CD4-positive, CD25-positive, alpha-beta regulatory T cell (primary cell): ENCODE measurements around the gene C10orf90. TPM values are rescaled to one million over a fixed set of nuclear protein-coding genes. Genes with fewer than 3 reads are reported as not detected.
"Not testable (repeated sequence)": the region's sequence is repeated elsewhere in the genome, so short reads cannot be mapped to it uniquely, and the experiment has no call there.

ENCODE experiments used
- ATAC-seq, 2 donors: fragments of 150-1000 bp; cut with Tn5 transposase; one replicate each; pipeline ENCODE4 v1.10.0; 2021; ENCODE audit warnings: low read depth in 2 of 2, moderate number of reproducible peaks in 2 of 2, moderate library complexity in 1 of 2
- DNase-seq, 3 donors: peaks; one replicate each; pipeline versions ENCODE4 v3.0.0 to v3.0.0-alpha.2; 2012 to 2022; ENCODE audit warnings: mixed read lengths in 1 of 3
- H3K27ac ChIP-seq: one replicate; pipeline ENCODE4 v1.7.0; 2013; ENCODE audit warnings: mild to moderate bottlenecking, low read length; ENCODE audit not compliant: insufficient read depth, poor library complexity, severe bottlenecking
- H3K27me3 ChIP-seq: one replicate; pipeline ENCODE4 v1.7.0; 2013; ENCODE audit warnings: low read length; ENCODE audit not compliant: control insufficient read depth, insufficient read depth
- H3K36me3 ChIP-seq: one replicate; pipeline ENCODE4 v1.7.0; 2013; ENCODE audit warnings: mild to moderate bottlenecking, low read length, moderate library complexity; ENCODE audit not compliant: control insufficient read depth, insufficient read depth
- H3K4me1 ChIP-seq: 2 replicates; pipeline ENCODE4 v1.7.0; 2013; ENCODE audit warnings: mild to moderate bottlenecking, low read length; ENCODE audit not compliant: insufficient read depth, control insufficient read depth, poor library complexity, severe bottlenecking
- H3K4me3 ChIP-seq: one replicate; pipeline ENCODE4 v1.7.0; 2013; ENCODE audit warnings: low read depth, mild to moderate bottlenecking, low read length, moderate library complexity
- H3K9me3 ChIP-seq, 2 experiments: 1 replicate in 1 of 2; 2 replicates in 1 of 2; pipeline ENCODE4 v1.7.0; 2013; ENCODE audit warnings: low read length in 2 of 2, mild to moderate bottlenecking in 1 of 2, moderate library complexity in 1 of 2; ENCODE audit not compliant: control insufficient read depth in 2 of 2
- H3K27ac Mint-ChIP-seq, 3 donors: one replicate each; pipeline ENCODE4 v1.8.0; 2020 to 2022; ENCODE audit warnings: mild to moderate bottlenecking in 3 of 3, mixed read lengths in 3 of 3, moderate library complexity in 2 of 3
- H3K27me3 Mint-ChIP-seq: one replicate; pipeline ENCODE4 v1.8.0; 2022; ENCODE audit warnings: mild to moderate bottlenecking, mixed read lengths
- H3K36me3 Mint-ChIP-seq: one replicate; pipeline ENCODE4 v1.8.0; 2020; ENCODE audit warnings: mixed read lengths
- H3K4me1 Mint-ChIP-seq, 4 donors: one replicate each; pipeline ENCODE4 v1.8.0; 2020 to 2022; ENCODE audit warnings: mixed read lengths in 4 of 4, mild to moderate bottlenecking in 1 of 4
- H3K4me3 Mint-ChIP-seq, 4 donors: one replicate each; pipeline ENCODE4 v1.8.0; 2020 to 2022; ENCODE audit warnings: mild to moderate bottlenecking in 4 of 4, mixed read lengths in 4 of 4, moderate library complexity in 3 of 4
- H3K9me3 Mint-ChIP-seq, 7 donors: one replicate each; pipeline ENCODE4 v1.8.0; 2020 to 2022; ENCODE audit warnings: mixed read lengths in 7 of 7, mild to moderate bottlenecking in 3 of 7, moderate library complexity in 2 of 7
- polyA plus RNA-seq, 4 donors: library from polyadenylated mRNA; unstranded; fragments of 300-500 nt; fragmentation: Illumina TruSeq; gene quantifications; one replicate each; pipeline ENCODE4 v1.2.3, GENCODE V29; 2021
- total RNA-seq: library from RNA; stranded (reverse); gene quantifications from one replicate; pipeline ENCODE4 v1.2.3, GENCODE V29; 2022

The C10orf90 gene
- total and polyA plus RNA-seq, 5 donors from 2014 or later: not detected

DNA sequence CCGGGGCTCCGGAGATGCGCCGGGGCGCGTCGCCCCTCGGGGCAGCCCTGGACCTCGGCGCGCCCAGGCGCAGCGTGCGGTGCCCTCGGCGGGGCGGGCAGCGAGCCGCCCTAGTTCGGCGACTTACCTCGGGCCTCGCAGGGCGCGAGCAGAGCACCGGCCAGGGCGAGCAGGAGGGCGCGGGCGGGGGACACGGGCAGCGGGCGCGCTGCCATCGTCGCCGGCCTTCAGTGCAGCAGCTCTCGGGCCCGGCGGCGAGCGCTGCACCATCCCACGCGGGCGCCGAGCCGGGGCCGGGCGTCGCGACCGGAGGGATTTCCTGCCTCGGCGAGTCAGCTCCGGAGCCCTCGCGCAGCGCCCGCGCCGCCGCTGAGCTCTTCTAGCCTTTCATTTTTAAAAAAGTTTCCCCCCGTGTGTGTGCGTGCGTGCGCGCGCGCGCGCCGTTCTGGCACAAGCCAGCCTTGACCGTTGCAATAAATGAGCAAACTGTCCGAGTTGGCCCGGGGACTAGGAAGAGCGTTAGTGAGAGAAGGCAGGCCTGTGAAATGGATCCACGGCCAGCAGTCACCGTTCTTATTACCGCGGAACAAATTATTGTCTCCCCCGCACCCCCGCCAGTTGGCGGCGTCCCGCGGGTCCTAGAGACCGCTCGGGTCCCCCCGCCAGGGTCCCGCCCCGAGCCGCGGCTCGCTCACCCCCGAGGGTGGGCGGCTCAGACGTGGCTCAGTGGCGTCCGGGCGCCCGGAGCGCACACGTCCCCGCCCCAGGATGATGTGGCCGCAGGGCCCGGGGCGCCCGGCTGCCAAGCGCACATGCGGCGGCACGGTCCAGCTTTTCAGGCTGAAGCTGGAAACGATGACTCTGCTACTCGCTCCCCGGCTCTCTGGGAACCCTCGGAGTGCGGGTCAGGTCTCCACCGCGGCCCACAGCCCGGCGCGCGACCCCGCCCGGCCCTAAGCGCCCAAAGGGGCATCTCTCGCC lies 282.3 kb downstream of the C10orf90 start, which contains the start of gene ADAM12:
Gene ADAM12 (minus strand): TSS at position 547 of the 981 bp plus-strand sequence. CDS start 332 bp downstream, at position 215.
- H3K9me3 ChIP-seq: no peaks in the 10 kb centered on the region
- no peak within 1 kb of the TSS for H3K27ac ChIP-seq
- ATAC-seq (peak; percentile 29 to 46), DNase-seq (peak in 2 of 3 donors; percentile 5 to 22)
- H3K4me3 Mint-ChIP-seq: peak within 1 kb of the TSS; percentile 81 to 93 (median 86)
- H3K4me1 Mint-ChIP-seq: peaks cover 3 to 12% (median 8%) of the 10 kb centered on the region in 4 donors
- no peaks in the 10 kb centered on the region for H3K36me3 Mint-ChIP-seq
- peaks cover 0 to 16% (median 0%) of the 10 kb centered on the region in 7 donors for H3K9me3 Mint-ChIP-seq
- H3K27ac Mint-ChIP-seq: peak within 1 kb of the TSS in 2 of 3 donors; percentile 45 to 56
- no peaks in the 10 kb centered on the region for H3K36me3 ChIP-seq
- peak within 1 kb of the TSS; percentile 61 for H3K4me3 ChIP-seq
- peaks cover 50% of the 10 kb centered on the region for H3K27me3 Mint-ChIP-seq
- peaks cover 12% of the 10 kb centered on the region for H3K4me1 ChIP-seq
- H3K27me3 ChIP-seq: peaks cover 4% of the 10 kb centered on the region

DNA sequence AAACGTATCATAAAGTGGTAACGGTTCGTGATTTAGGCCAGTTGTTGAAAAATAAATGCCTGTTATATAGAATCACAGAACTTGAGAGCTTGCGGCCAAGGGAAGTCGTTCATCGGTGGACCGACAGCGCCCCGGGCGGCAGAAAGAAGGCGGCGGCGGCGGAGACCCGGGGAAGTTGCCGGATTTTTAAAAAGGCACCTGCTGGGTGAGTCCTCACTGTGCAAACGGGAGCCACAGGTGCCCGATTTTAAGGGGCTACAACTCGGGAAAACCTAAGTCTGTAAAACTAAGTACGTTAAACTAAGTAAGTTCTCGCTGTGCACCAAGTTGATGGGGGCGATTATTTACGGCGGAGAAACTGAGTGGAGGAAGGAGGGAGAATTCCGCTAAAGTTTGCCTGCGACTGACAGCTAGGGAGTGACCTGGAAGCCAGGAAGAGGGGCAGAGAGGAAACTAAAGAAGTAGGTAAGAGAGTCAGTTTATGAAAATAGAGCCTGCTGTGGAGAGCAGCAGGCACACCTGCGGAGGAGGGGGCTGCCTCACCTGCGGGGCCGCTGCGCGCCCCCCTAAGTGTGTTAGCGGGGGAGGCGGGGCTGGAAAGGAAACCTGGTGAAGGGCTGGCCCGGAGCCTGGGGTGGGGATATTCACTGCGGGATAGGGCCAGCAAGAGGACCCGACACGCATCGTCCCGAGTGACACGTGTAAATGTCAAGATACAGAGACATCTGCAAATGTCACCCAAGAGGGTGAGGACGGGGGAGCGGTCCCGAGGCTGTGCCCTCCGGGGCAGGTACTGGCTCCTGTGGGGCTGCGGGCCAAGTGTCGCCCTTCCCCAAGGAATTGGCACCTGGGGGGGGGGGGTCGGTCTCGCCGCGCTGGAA lies 283.2 kb downstream of the C10orf90 start:
- Mint-ChIP-seq H3K27ac (peak overlapping the region in 2 of 3 donors; percentile 26 to 45), H3K27me3 (peaks cover 50% of the 10 kb centered on the region), H3K4me3 (peak overlapping the region; percentile 81 to 91 (median 86)), H3K4me1 (peaks cover 3 to 12% (median 8%) of the 10 kb centered on the region in 4 donors), H3K36me3 (no peaks in the 10 kb centered on the region), H3K9me3 (peaks cover 0 to 14% (median 1%) of the 10 kb centered on the region in 7 donors)
- Histone ChIP-seq H3K36me3 (no peaks in the 10 kb centered on the region), H3K4me1 (peaks cover 12% of the 10 kb centered on the region), H3K4me3 (peak overlapping the region; percentile 61), H3K27me3 (peaks cover 4% of the 10 kb centered on the region), H3K27ac (no peak overlapping the region), H3K9me3 (no peaks in the 10 kb centered on the region)
- DNase-seq: peak in 2 of 3 donors; percentile 26 to 52
- ATAC-seq: peak; percentile 54 to 56

DNA sequence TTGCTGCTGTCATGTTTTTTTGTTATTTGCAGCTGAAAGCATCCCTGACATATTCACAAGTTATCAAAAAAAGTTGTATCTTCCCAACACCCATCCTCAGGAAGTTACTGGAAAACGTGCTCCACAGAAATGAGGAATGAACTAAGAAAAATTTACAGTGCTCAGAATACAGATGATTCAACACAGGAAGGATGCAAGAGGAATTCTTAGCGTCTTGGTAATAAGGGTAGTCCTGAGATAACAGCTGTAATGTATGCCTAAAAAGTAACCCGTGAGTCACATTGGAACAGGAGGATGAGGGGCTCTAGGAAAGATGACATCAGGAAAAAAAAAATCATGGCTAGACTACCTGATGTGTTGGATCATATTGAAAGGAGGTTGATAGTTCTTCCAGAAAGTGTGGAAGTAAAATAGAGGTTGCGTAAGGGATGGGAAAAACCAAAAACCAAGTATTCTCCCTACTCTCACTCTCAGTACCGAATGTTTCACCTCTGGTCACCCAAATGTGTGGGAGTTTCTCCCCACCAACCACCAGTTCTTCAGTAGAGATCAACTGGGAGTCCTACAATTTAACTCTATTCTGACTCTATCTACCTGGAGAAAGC lies 286.1 kb downstream of the C10orf90 start:
- no peak overlapping the region for H3K4me3 ChIP-seq
- H3K4me3 Mint-ChIP-seq: no peak overlapping the region
- peak overlapping the region in 1 of 3 donors; percentile 49 for H3K27ac Mint-ChIP-seq
- H3K36me3 Mint-ChIP-seq: no peaks in the 10 kb centered on the region
- no peak for DNase-seq
- no peaks in the 10 kb centered on the region for H3K9me3 ChIP-seq
- peaks cover 0 to 11% (median 6%) of the 10 kb centered on the region in 4 donors for H3K4me1 Mint-ChIP-seq
- ATAC-seq: no peak
- peaks cover 1% of the 10 kb centered on the region for H3K27me3 ChIP-seq
- H3K27ac ChIP-seq: no peak overlapping the region
- peaks cover 40% of the 10 kb centered on the region for H3K27me3 Mint-ChIP-seq
- no peaks in the 10 kb centered on the region for H3K36me3 ChIP-seq
- H3K9me3 Mint-ChIP-seq: peaks cover 0 to 6% (median 2%) of the 10 kb centered on the region in 7 donors
- peaks cover 12% of the 10 kb centered on the region for H3K4me1 ChIP-seq

DNA sequence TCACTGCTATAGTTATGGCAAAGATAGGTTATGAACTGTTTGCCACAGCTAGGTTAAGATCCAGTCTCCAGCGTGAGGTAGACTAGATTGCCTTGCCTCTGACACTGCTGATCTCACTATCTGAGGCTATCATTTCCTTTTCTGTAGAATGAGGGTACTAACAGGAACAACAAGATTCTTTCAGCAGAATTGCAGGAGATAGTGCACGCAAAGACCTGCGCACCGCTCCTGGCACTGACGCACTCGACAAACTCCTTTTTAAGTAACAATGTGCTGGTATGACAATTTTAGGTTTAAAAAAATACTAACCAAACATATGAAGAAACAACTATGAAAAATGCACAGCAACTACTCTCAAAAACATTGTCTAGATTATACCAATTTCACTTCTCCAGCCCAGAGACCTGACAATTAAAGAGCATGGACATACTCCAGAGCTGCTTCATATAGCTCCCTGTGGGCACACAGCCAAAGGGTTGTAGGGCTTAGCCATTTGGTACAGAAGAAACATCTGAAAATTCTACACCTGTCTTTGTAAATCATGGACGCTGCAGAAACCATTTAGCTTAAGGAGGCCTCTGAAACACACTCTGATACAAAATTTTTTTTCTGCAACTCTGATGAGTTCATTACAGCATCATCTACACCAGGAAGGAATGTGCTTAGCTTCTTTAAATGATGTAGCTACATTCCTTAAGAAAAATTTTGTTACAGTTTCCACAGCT lies 290.0 kb downstream of the C10orf90 start:
- Mint-ChIP-seq H3K9me3 (peaks cover 0 to 6% (median 1%) of the 10 kb centered on the region in 7 donors), H3K36me3 (no peaks in the 10 kb centered on the region), H3K4me1 (peaks cover 0 to 3% (median 0%) of the 10 kb centered on the region in 4 donors), H3K4me3 (no peak overlapping the region), H3K27ac (no peak overlapping the region), H3K27me3 (peaks cover 9% of the 10 kb centered on the region)
- H3K9me3 ChIP-seq: no peaks in the 10 kb centered on the region
- no peak overlapping the region for H3K4me3 ChIP-seq
- H3K36me3 ChIP-seq: no peaks in the 10 kb centered on the region
- ATAC-seq: no peak
- no peaks in the 10 kb centered on the region for H3K27me3 ChIP-seq
- DNase-seq: no peak
- H3K27ac ChIP-seq: no peak overlapping the region
- H3K4me1 ChIP-seq: no peaks in the 10 kb centered on the region

DNA sequence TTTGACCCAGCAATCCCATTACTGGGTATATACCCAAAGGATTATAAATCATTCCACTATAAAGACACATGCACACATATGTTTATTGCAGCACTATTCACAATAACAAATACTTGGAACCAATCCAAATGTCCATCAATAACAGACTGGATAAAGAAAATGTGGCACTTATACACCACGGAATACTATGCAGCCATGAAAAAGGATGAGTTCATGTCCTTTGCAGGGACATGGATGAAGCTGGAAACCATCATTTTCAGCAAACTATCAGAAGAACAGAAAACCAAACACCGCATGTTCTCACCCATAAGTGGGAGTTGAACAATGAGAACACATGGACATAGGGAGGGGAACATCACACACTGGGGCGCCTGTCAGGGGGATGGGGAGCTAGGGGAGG lies 291.3 kb downstream of the C10orf90 start:
- not testable (repeated sequence) for H3K4me1 Mint-ChIP-seq, H3K27ac ChIP-seq, H3K36me3 Mint-ChIP-seq, H3K4me3 Mint-ChIP-seq, H3K9me3 Mint-ChIP-seq, ATAC-seq, H3K36me3 ChIP-seq, H3K9me3 ChIP-seq, H3K27ac Mint-ChIP-seq, H3K4me1 ChIP-seq, H3K4me3 ChIP-seq, H3K27me3 Mint-ChIP-seq, DNase-seq, H3K27me3 ChIP-seq

DNA sequence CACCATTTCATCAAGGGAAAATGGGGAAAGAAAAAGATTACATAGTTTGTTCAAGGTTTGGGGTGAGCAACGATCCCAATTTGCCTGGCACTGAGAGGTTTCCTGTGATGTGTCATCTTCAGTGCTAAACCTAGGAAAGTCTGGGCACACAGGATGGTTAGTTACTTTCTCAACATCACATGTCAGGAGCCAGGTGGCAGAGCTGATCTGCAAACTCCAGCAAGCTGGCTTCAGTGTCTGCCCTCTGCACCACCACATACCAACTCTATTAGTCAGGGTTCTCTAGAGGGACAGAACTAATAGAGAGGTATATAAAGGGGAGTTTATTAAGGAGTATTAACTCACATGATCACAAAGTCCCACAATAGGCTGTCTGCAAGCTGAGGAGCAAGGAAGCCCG lies 293.5 kb downstream of the C10orf90 start:
- no peaks in the 10 kb centered on the region for H3K4me1 ChIP-seq
- Mint-ChIP-seq H3K27ac (no peak overlapping the region), H3K27me3 (peaks cover 5% of the 10 kb centered on the region), H3K36me3 (no peaks in the 10 kb centered on the region), H3K4me3 (no peak overlapping the region), H3K9me3 (peaks cover 0 to 11% (median 3%) of the 10 kb centered on the region in 7 donors), H3K4me1 (no peaks in the 10 kb centered on the region)
- H3K4me3 ChIP-seq: no peak overlapping the region
- H3K27ac ChIP-seq: no peak overlapping the region
- DNase-seq: no peak
- no peak for ATAC-seq
- no peaks in the 10 kb centered on the region for H3K27me3 ChIP-seq
- H3K36me3 ChIP-seq: no peaks in the 10 kb centered on the region
- H3K9me3 ChIP-seq: no peaks in the 10 kb centered on the region
